GM21619 (cell line): ENCODE measurements around the gene ITPK1.
A peak's percentile ranks its signal among the peaks of the same experiment; 100 is the strongest.

Experiments
- ATAC-seq: cut with Tn5 transposase; IDR thresholded peaks from one replicate; pipeline ENCODE4 v1.9.1; 2021; ENCODE audit not compliant: unreplicated experiment

ITPK1 gene

DNA sequence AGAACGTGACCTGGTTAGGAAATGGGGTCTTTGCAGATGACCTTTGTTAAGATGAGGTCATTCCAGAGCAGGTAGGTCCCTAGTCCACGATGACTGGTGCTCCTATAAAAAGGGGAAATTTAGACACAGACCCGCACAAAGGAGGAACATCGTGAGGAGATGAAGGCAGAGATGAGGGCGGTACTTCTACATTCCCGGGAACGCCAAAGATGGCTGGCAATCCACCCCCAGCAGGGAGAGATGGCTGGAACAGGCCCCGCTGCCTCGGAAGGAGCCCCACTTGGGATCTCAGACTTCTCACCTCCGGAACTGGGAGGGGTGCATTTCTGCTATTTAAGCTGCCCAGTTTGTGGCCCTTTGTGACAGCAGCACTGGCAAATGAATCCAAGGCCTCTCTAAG, 85.0 kb downstream of the ITPK1 start:
- no peak for ATAC-seq

DNA sequence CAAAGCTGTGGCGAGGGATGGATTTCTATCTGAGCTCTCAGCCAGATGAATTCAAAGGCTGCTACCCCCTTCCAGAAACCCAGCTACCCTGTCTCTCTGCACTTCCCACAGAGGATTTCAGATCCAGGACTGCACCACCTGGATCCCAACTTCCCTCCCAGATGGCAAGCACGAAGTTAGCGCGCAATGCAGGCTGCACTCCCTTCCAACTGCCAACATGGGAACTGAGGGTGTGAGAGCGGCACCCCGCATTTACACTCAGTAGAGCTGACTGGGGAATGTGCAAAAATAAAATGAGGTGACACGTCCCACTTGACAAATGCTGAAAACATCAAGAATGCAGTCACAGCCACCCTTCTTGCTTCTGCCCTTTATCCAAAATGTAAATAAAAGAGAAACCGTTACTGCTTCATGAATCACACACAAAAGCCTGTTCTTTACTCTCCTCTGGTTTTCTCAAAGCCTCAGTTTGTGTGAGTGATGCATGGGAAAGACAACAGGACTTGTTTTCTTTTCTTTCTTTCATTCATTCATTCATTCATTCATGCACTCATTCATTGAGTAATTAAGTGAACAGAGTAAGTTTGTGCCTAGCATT, 85.7 kb downstream of the ITPK1 start:
- no peak for ATAC-seq

DNA sequence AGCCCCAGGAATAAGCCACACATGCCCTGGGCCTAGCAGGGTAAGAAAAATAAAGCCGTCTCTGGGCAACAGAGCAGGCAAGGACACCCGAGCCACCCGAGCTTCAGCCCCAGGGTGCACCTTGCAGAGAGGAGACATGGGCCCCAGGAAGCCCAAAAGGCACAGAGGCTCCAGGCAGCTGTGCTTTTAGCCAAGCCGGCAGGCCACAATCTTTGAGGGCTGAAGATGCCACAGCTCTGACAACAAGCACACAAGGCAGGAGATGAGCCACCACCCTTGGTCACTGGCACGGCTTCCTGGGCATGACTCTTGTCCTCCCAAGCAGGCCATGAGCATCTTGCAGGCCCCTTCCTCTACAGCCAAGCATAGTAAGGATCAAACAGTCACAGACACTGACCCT, 86.3 kb downstream of the ITPK1 start:
- ATAC-seq = no peak

DNA sequence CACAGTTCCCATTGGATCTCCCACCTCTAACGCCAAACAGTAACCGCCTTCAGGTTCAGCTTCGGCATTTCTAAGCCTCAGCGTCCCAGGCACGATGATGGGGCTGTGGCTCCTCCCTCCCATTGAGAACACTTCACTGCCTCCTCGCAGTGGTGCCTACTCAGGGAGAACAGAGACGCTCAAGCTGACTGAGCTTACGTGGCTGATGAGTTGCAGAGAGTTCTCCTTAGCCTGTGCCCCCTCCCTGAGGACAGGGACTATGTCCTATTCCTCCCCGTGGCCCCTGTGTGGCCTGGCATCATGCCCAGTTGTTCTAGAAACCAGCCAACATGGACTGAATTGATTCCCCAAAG, 87.0 kb downstream of the ITPK1 start:
- no peak for ATAC-seq

DNA sequence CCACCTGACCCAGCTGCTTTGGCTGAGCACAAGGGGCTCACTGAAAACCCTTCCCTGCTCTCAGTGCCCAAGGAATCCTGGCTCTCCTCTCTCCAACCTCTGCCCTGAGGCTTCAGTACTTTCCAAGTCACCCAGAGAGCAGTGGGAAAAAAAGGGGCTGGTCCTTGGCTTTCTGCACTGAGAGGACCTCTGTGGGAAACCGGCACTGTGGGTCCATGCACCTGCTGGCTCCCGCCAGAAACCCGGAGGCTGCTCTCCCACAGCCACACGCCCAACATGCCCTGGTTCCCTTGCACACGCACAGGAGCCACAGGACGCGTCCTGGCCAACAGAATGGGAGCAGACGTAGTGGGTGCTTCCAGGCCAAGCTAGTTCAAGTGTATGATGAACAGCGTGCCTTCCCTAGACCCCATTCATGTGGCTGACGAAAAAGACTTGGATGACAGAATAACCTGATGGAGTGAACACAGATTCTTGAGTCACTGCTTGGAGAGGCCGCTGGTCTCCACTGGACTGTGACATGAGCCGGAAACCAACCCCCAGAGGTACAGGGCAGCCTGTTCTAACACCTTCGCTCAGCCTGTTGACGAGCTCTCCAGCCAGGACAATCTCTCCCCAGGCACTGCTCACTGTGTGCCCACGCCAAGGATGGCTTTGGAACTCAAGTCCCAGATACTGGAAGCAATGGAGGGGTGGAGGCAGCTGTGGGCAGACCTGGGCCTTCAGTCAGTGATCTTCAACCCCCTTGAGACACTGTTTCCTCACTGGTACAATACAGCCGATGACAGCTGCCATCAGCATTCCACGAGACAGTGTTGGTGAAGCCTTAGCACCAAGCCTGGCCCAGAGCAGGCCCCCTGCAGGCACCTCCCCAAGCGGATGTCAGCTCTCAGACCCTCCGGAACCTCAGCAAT, 87.7 kb downstream of the ITPK1 start:
- no peak for ATAC-seq

DNA sequence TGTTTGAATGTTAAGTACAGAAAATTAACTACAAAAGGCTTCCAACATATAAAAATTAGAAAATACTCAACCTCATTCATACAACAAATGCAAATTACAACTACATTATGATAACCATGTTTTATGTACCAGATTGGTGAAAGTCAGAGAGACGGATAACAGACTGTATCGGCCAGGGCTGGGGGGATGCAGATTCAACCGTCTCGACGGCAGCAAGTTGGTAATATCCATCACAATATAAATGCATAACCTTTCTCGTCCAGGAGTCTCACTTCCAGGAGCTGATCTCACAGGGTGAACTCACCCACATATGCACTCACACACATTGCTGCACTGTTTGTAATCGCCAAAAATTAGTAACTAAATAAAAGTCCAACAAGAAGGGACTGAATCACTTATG, 89.4 kb downstream of the ITPK1 start:
- no peak for ATAC-seq

DNA sequence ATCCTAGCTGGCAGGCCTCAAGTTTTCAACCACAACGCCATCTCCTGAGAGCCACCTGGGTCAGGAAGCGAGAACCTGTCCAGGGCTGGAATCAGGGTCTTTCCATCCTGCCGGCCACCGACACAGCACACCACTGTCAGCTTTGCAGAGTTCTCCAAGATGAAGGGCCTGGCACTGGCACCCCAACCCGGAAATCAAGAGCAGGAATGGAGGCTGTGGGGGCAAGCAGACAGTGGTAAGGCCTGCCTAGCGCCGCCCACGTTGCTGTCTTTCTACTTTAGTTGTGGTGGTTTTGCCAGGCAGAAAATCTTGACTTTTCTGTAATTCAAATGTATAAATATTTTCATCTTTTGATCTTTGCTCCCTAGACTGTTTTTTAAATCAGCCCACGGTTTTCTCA, 90.7 kb downstream of the ITPK1 start:
- no peak for ATAC-seq

DNA sequence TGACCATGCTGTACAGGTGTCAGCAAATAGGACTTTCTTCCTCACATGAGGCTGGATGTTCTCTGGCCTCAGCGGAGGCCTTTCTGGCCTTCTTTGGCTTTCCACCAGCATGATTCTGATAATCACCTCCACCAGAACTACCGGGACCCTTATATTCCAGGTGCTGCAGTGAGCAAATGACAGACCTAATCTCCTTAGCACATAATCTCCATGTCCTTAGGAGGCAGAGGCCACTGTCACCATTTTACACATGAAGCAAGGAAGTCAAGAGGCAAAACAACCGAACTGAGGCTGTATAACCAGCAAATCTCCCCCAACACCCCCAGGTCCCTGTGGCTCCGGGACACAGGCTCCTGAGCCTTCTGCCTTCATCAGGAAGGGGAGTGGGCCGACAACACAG, 91.2 kb downstream of the ITPK1 start:
- ATAC-seq = no peak

DNA sequence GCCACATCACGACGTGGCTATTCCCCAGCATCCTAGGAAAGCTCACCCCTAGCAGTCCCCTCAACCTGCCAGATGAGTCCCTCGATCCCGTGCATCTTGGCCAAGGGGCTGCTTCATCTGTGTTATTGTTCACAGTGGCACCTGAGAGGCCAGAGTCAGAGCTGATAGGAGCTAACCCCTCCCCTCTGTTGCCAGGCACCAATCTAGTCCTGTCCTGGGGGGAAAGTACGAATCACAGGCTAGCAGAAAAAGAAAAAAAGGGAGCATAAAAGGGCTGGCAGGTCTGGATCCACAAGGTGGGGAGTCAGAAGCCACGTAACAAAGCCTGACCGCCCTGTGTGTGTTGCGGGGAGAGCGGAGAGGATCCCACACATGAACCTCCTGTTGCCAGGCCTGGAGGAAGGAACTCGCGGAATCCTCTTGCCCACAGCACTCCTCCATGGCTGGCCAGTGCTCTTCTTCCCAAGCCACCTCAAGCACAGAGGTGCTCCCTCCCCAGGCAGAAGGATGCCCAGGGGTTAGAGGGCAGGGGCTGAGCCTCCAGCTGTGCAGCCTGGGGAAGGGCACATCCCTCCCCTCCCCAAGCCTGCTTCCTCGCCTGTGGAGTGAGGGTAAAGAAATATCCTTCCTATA, 91.8 kb downstream of the ITPK1 start:
- no peak for ATAC-seq

DNA sequence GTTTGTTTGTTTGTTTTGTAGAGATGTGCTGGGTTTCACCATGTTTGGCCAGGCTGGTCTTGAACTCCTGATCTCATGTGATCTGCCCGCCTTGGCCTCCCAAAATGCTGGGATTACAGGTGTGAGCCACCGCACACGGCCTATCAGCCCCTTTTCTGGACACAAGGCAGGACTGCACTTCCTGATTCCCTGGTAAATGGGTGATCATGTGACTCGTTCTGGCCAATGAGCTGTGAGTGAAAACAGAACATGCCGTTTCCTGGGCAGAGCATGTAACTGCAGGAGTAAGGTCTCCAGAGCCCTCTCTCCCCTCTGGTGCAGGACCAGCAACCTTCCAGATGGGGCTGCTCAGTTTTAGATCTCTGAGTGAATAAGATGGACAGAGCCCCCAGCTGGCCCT, 92.7 kb downstream of the ITPK1 start:
- no peak for ATAC-seq

DNA sequence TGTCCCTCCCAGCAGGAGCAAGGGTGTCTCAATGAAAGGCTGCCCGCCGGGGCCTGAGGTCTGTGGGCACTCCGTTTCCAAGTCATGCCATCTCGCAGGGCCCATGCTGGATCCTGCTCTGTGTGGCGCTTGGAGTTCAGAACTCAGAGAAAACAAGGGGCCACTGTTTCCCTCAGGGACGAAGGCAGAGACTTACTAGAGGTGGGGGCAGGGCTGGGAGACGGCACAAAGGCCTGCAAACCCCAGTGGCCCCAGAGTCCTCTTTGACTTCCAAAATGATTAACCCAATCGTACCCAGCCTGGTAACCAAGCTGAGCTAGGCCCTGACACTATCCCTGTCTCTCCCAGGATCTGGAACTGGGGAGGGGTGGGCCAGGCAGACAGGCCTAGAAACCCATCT, 95.8 kb downstream of the ITPK1 start:
- ATAC-seq = no peak

DNA sequence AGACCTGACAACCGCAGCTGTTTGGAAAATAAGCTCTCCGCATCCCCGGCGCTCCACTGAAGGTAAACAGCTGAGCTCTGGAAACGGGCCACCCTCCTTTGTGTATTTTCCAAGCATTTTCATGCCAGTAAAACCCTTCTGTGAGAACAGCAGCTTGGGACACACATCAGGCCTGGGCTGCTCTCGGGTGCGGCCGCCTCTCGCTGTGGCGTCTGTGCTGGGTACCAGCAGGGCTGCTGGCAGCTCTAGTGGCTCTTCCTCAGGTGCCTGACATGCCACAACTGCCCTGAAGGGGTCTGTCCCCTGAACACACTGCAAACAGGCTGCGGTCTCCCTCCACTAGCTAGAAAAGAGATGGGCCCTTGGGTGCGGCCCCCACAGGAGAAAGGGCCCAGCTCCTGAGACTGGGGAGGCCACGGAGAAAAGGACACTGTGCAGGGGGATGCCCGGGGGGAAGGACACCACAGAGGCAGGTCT, 96.3 kb downstream of the ITPK1 start:
- no peak for ATAC-seq

DNA sequence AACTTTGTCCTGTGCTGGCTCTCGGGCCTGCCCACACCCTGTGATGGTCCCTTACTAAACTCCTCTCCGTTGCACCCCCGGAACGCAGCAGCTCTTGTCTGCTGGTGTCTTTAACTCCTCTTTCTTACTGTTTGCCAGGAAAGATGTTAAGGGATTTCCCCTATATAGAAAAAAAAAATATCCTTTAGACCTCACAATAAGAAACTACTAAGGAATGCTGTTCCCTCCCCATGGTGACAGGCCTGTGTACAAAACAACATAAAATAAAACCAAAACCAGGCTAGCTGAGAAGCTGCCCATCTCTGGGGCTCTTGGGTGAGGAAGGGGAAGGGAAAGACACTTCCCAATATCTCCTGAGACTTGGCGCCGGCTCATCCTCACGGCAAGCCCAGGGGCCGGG, 97.4 kb downstream of the ITPK1 start:
- no peak for ATAC-seq

DNA sequence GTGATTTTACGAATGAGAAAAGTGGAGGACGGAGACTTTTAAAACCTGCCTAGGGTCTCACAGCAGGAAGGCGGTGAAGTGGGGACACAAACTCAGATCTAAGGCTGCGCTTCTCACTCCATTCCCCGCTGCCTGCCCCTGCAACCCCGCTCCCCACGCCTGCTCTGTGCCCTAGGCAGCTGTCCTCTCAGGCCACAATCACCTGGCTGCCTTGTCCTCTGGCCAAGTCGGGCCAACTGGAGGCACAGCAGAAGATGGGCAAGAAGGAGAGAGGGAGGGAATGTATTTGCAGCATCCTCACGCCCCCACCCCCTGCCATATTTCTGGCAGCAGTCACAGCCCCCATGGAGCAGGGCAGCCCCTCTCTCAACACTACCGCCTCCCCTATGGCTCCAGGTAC, 97.8 kb downstream of the ITPK1 start:
- ATAC-seq = no peak

DNA sequence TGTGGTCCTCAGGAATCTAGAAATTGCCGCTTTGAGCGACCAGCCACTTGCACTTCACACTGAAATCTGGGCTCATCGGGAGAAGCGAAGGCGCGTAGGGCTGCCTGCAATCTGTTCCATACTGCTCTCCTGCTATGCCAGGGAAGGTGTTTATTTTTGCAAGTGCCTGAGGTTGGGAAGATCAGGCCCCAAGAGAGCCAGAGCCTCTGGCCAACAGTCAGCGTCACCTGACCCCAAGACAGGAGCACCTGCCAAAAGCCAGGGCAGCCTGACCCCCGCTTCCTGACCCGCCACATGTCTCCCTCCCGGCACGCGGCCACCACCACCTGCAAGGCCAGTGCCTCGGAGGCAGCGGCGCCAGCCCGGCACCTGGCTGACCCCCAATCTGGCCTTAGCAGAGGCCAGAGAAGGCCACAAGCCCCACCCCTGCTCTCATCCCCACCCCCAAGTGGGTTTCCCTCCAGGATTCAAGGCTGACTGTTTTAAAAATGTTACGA, 98.4 kb downstream of the ITPK1 start:
- ATAC-seq = no peak

DNA sequence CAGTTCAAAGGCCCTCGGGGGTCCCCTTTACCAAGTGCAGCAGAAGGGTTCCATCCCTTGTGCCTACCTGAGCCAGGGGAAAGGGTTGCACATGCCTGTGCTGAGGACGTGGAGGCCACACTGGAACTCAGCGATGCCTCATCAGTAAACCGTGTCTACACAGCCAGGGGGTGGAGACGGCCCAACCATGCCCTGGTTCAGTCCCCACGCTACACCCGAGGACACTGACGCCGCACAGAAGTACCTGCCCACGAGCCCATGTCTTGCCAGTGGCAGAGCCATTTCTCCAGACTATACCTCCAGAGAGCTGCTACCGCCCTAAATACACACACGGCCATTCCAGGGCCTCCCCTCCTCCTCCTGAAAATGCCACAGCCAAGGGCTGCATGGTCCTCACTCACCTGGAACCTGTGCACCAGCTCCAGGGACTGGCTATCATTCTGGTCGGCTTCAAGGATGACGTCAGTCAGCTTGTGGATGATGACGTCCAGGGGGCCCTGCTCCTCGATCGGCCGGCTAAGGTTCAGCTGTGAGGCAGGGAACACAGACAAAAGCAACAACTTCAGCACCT, 99.4 kb downstream of the ITPK1 start:
- no peak for ATAC-seq

DNA sequence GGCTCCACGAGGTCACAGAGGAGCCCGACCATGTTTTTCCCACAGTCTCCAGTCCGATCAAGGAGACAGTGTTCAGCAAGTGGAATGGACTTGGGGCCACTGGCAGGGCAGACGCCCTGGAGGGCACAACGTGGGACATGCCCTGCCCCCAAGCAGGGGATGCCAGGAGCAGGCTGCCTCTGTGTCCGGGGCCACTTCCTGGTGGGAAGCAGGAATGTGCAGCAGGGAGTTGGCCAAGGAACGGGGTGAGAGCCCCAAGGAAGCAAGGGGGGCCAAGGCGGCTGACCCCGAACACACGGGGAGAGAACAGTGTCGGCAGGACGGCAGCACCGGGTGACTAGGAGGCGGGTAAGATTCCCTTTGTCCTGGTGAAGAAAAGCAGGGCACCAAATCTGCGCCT, 100.2 kb downstream of the ITPK1 start:
- no peak for ATAC-seq

DNA sequence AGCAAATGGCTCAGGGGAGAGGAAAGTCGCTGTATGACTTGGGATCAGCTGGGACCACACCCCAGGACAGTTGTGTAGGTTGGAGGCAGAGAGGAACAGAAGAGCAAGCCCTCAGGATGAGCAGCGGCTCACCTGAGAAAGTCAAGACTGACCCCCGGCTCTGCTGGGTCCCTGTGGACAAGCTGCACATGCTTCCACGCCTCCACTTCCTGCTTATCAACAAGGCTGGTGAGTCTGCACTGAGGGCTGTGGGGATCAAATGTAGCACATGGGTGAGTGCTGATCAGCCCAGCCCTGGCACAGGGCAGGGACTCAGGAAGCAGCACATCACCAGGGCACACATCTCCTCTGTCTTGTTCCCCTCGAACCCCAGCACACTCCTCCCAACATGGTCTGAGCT, 100.7 kb downstream of the ITPK1 start:
- no peak for ATAC-seq

DNA sequence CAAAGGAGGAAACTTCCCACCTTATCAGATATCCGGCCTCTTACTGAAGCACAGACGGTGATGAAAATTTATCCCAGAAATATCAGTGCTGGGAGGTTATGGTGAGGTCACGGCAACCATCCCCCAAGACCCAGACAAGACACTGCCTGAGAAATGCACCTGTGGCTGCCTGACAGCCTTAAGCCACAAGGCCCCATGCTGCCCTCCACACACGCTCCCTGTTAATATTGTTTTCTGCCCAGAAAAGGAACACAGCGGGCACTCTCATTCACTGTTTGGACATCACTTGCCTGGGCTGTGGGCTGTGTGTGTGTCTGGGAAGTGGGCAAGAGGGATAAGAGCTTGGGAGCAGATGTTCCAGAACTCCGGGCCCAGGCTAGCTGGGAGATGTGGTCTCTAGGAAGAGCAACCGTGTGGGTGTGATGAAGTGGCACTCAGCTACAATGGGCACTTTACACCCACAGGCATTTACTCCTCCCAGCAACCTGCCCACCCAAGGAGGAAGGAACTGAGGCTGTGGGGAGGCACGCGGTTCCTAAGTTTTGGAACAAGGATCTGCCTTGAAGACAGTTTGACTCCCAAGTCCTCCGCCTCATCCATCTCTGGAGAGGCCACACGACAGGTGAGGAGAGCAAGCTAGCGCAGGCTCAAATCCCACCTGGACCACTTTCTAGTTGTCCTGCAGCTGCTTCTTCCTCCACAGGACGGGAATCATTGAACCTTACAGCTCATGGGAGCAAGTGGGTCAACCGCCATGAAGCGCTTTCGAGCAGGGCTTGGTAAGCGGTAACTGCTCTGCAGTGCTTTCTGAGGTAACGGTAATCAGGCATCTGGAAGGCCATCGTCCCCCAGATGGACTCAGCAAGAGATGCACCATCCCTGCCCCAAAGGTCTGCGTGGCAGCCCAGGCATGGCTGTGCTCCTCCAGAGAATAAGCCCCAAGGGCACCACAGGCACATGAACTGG, 101.4 kb downstream of the ITPK1 start:
- ATAC-seq = no peak

DNA sequence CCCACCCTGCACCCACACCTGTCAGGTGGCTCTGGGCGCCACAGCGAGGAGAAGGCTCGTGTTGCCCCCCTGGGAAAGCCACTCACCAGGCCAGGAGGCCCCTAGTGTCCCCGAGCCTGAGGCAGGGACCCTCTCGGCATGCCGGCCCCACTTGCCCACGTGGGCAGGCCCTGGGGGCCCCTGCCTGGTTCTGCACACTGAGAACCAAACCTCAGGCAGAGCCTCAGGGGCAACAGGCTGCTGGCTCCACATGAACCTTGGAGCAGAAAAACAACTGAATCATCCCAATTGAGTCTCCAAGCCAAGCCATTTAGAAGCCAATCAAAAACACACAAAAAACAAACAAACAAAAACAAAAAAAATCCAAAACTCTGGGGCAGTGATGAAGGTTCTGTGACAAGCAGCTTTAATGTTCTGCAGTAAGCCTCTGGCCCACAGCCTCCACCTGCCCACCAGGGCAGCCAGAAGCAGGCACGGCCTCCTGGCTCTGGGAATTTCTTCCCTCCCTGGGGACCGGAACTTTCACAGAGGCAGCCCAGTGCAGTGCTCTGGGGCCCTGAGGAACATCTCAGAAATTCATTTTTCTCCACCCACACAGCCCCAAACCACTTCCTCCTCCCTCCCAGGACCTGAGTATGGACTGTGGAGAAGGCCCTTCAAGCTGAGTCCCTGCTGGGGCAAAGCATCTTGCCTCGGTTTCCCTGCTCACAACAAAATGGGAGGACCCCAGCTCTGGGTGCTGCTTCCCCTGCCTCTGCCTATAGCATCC, 102.6 kb downstream of the ITPK1 start:
- ATAC-seq = peak; percentile 52
